GM12872 (cell line): ENCODE measurements around the gene RASGRP2.

ENCODE experiments used
- CTCF ChIP-seq: IDR thresholded peaks from 3 replicates; pipeline ENCODE4 v1.5.1; 2011; ENCODE audit warnings: low read depth, mild to moderate bottlenecking, low read length, moderate library complexity; ENCODE audit not compliant: insufficient read depth

RASGRP2 gene

GRCh38 chr11:64718084-64718779, 25.7 kb downstream of the RASGRP2 start:
- TF ChIP-seq CTCF = no peak

GRCh38 chr11:64717268-64717578, 26.7 kb downstream of the RASGRP2 start:
- no peak for TF ChIP-seq CTCF

- no peak for TF ChIP-seq CTCF
These were observed 27.3 kb downstream of the RASGRP2 start for GRCh38 chr11:64716473-64717267.

GRCh38 chr11:64715756-64716472, 28.0 kb downstream of the RASGRP2 start:
- TF ChIP-seq CTCF = no peak

GRCh38 chr11:64715110-64715509, 28.8 kb downstream of the RASGRP2 start:
- TF ChIP-seq CTCF = no peak

- no peak for TF ChIP-seq CTCF
These were observed 29.3 kb downstream of the RASGRP2 start for GRCh38 chr11:64714666-64715065.

GRCh38 chr11:64713781-64714363, 30.1 kb downstream of the RASGRP2 start:
- no peak for TF ChIP-seq CTCF
